ENCODE results near the gene DEUP1. TPM values are rescaled to one million over a fixed set of nuclear protein-coding genes. Genes with fewer than 3 reads are reported as not detected.

DEUP1 gene
- total and polyA plus RNA-seq, 9 of the 15 experiments (the other 6 are each of a cell fraction or from before 2014, with no cell fraction given) = 1.4 to 10.9 (median 9.3) TPM

DNA sequence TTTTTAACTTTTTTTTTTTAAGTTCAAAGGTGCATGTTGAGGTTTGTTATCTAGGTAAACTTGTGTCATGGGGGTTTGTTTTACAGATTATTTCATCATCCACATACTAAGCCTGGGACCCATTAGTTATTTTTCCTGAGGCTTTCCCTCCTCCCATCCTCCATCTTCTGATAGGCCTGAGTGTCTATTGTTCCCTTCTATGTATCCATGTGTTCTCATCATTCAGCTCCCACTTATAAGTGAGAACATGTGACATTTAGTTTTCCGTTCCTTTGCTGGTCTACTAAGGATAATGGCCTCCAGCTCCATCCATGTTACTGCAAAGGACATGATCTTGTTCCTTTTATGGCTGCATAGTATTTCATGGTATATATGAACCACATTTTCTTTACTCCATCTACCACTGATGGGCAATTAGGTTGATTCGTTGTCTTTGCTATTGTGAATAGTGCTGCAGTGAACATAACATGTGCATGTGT lies 14.4 kb downstream of the DEUP1 start (continued):
- peak; percentile 38; the same call in 1 of the 2 replicates for TF ChIP-seq ILK (tag; IDR thresholded peaks at IDR 0.05; ENCODE audit: borderline replicate concordance, low read depth)
- TF ChIP-seq, protein P1, sequence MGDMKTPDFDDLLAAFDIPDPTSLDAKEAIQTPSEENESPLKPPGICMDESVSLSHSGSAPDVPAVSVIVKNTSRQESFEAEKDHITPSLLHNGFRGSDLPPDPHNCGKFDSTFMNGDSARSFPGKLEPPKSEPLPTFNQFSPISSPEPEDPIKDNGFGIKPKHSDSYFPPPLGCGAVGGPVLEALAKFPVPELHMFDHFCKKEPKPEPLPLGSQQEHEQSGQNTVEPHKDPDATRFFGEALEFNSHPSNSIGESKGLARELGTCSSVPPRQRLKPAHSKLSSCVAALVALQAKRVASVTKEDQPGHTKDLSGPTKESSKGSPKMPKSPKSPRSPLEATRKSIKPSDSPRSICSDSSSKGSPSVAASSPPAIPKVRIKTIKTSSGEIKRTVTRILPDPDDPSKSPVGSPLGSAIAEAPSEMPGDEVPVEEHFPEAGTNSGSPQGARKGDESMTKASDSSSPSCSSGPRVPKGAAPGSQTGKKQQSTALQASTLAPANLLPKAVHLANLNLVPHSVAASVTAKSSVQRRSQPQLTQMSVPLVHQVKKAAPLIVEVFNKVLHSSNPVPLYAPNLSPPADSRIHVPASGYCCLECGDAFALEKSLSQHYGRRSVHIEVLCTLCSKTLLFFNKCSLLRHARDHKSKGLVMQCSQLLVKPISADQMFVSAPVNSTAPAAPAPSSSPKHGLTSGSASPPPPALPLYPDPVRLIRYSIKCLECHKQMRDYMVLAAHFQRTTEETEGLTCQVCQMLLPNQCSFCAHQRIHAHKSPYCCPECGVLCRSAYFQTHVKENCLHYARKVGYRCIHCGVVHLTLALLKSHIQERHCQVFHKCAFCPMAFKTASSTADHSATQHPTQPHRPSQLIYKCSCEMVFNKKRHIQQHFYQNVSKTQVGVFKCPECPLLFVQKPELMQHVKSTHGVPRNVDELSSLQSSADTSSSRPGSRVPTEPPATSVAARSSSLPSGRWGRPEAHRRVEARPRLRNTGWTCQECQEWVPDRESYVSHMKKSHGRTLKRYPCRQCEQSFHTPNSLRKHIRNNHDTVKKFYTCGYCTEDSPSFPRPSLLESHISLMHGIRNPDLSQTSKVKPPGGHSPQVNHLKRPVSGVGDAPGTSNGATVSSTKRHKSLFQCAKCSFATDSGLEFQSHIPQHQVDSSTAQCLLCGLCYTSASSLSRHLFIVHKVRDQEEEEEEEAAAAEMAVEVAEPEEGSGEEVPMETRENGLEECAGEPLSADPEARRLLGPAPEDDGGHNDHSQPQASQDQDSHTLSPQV (IDR thresholded peaks at IDR 0.05) = 0 out of 2 replicates have a peak, but pooled peaks have one; percentile 40
- TF ChIP-seq GABPA (tag; conservative IDR thresholded peaks at IDR 0.05; ENCODE audit: low read depth) = 0 out of 2 replicates have a peak, but pooled peaks have one; percentile 33
- no peak for TF ChIP-seq ZNF408 (CRISPR knock-in tag; IDR thresholded peaks at IDR 0.05; ENCODE audit: low read depth)
- TF ChIP-seq HDAC8 (tag; IDR thresholded peaks at IDR 0.05) = peak; percentile 72; the same call in 1 of the 2 replicates
- TF ChIP-seq CGGBP1 (CRISPR knock-in tag; IDR thresholded peaks at IDR 0.05) = no peak
- TF ChIP-seq, protein P2, sequence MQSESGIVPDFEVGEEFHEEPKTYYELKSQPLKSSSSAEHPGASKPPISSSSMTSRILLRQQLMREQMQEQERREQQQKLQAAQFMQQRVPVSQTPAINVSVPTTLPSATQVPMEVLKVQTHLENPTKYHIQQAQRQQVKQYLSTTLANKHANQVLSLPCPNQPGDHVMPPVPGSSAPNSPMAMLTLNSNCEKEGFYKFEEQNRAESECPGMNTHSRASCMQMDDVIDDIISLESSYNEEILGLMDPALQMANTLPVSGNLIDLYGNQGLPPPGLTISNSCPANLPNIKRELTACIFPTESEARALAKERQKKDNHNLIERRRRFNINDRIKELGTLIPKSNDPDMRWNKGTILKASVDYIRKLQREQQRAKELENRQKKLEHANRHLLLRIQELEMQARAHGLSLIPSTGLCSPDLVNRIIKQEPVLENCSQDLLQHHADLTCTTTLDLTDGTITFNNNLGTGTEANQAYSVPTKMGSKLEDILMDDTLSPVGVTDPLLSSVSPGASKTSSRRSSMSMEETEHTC (IDR thresholded peaks at IDR 0.05) = no peak
- no peak for TF ChIP-seq BRF1 (IDR thresholded peaks at IDR 0.05; ENCODE audit: borderline replicate concordance, extremely low read depth, insufficient read length)
- no peak for TF ChIP-seq DEAF1 (CRISPR knock-in tag; IDR thresholded peaks at IDR 0.05)
- TF ChIP-seq, protein P3, sequence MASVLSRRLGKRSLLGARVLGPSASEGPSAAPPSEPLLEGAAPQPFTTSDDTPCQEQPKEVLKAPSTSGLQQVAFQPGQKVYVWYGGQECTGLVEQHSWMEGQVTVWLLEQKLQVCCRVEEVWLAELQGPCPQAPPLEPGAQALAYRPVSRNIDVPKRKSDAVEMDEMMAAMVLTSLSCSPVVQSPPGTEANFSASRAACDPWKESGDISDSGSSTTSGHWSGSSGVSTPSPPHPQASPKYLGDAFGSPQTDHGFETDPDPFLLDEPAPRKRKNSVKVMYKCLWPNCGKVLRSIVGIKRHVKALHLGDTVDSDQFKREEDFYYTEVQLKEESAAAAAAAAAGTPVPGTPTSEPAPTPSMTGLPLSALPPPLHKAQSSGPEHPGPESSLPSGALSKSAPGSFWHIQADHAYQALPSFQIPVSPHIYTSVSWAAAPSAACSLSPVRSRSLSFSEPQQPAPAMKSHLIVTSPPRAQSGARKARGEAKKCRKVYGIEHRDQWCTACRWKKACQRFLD (CRISPR knock-in tag; IDR thresholded peaks at IDR 0.05) = peak; percentile 92; the same call in 1 of the 2 replicates
- no peak for TF ChIP-seq SREBF2 (CRISPR knock-in tag; IDR thresholded peaks at IDR 0.05)
- TF ChIP-seq TAF9B (IDR thresholded peaks at IDR 0.05; ENCODE audit: partially characterized antibody) = no peak
- no peak for TF ChIP-seq RBM25 (IDR thresholded peaks at IDR 0.05; ENCODE audit: low read depth, low read length, severe bottlenecking)
- TF ChIP-seq LEF1 (IDR thresholded peaks at IDR 0.05) = peak; percentile 48; the same call in 1 of the 2 replicates
- no peak for TF ChIP-seq EZH2 (IDR thresholded peaks at IDR 0.05; ENCODE audit: borderline replicate concordance, low read depth, low read length)
